HepG2 (cell line): ENCODE data around the gene CISD3. TPM values are rescaled to one million over a fixed set of nuclear protein-coding genes. Genes with fewer than 3 reads are reported as not detected.

Experiments used
- JARID2 ChIP-seq: sonication (generic); formaldehyde crosslinking; IDR thresholded peaks from 2 replicates; pipeline ENCODE4 v1.8.1; 2023; ENCODE audit warnings: missing genetic modification reagents, inconsistent platforms; ENCODE audit not compliant: insufficient replicate concordance
- RFXANK ChIP-seq: IDR thresholded peaks from 2 replicates; pipeline ENCODE4 v1.6.1; 2016
- RXRA ChIP-seq: sonication (generic); formaldehyde crosslinking; IDR thresholded peaks from 2 replicates; pipeline ENCODE4 v1.5.1; 2020; ENCODE audit warnings: missing genetic modification reagents
- SRSF4 ChIP-seq: fragments of 200-400 bp; formaldehyde crosslinking; IDR thresholded peaks from one replicate; pipeline ENCODE4 v1.6.1; 2018; ENCODE audit warnings: mild to moderate bottlenecking, low read depth, low read length, moderate library complexity; ENCODE audit not compliant: poor library complexity, severe bottlenecking
- SSRP1 ChIP-seq: IDR thresholded peaks from 2 replicates; pipeline ENCODE4 v1.6.1; 2016; ENCODE audit warnings: control low read depth
- ZNF441 ChIP-seq: sonication (generic); formaldehyde crosslinking; IDR thresholded peaks from 2 replicates; pipeline ENCODE4 v1.7.0; 2021; ENCODE audit warnings: missing genetic modification reagents, borderline replicate concordance
- ZNF775 ChIP-seq: sonication (generic); formaldehyde crosslinking; IDR thresholded peaks from 2 replicates; pipeline ENCODE4 v1.4.0; 2020; ENCODE audit warnings: missing genetic modification reagents, mild to moderate bottlenecking, moderate library complexity, borderline replicate concordance
- polyA plus RNA-seq, 8 experiments: library from polyadenylated mRNA; depleted of rRNA in 3 of 8; stranded (reverse) in 7 of 8; unstranded in 1 of 8; fragments of >200 nt; fragmentation: Illumina TruSeq in 4 of 8; extraction: Trizol in 4 of 8; gene quantifications; 2 replicates each; pipeline versions ENCODE4 v1.2.1 to v1.2.3, GENCODE V29; 2011 to 2016; ENCODE audit warnings: low read depth in 4 of 8, missing spikeins in 1 of 8, mixed read lengths in 1 of 8; ENCODE audit not compliant: insufficient read depth in 1 of 8
- total RNA-seq, 5 experiments: library from RNA; depleted of rRNA; stranded (reverse); fragments of >200 nt; fragmentation: Illumina TruSeq; extraction: Trizol; gene quantifications; 2 replicates each; pipeline ENCODE4 v1.2.3, GENCODE V29; 2016; ENCODE audit warnings: low read depth in 1 of 5
- TF ChIP-seq, protein P1 (sequence below), 2 experiments: sonication (generic) in 1 of 2; formaldehyde crosslinking in 1 of 2; IDR thresholded peaks; 2 replicates each; pipeline versions ENCODE4 v1.6.1 to v1.9.0; 2014 to 2022; ENCODE audit warnings: antibody characterized with exemption in 1 of 2, borderline replicate concordance in 1 of 2, inconsistent platforms in 1 of 2, low read depth in 1 of 2, missing genetic modification reagents in 1 of 2
- TF ChIP-seq, protein P2 (sequence below): sonication (generic); formaldehyde crosslinking; IDR thresholded peaks from 2 replicates; pipeline ENCODE4 v1.4.0; 2020; ENCODE audit warnings: missing genetic modification reagents, mild to moderate bottlenecking, borderline replicate concordance
- TF ChIP-seq, protein P3 (sequence below): sonication (generic); formaldehyde crosslinking; IDR thresholded peaks from 2 replicates; pipeline ENCODE4 v1.5.1; 2020; ENCODE audit warnings: missing genetic modification reagents, mild to moderate bottlenecking, borderline replicate concordance
- TF ChIP-seq, protein P4 (sequence below): sonication (generic); formaldehyde crosslinking; IDR thresholded peaks from 2 replicates; pipeline ENCODE4 v1.8.1; 2023; ENCODE audit warnings: missing genetic modification reagents, mild to moderate bottlenecking, borderline replicate concordance
- TF ChIP-seq, protein P5 (sequence below): sonication (generic); formaldehyde crosslinking; IDR thresholded peaks from 2 replicates; pipeline ENCODE4 v1.5.1; 2020; ENCODE audit warnings: missing genetic modification reagents, mild to moderate bottlenecking, borderline replicate concordance
- TF ChIP-seq, protein P6 (sequence below): sonication (generic); formaldehyde crosslinking; conservative IDR thresholded peaks from 2 replicates; pipeline ENCODE4 v1.4.0; 2020; ENCODE audit warnings: missing genetic modification reagents

Gene CISD3
- total and polyA plus RNA-seq, 2 of the 13 experiments (the other 11 are each of a cell fraction or from before 2014, with no cell fraction given): 30.0 to 34.1 TPM

DNA sequence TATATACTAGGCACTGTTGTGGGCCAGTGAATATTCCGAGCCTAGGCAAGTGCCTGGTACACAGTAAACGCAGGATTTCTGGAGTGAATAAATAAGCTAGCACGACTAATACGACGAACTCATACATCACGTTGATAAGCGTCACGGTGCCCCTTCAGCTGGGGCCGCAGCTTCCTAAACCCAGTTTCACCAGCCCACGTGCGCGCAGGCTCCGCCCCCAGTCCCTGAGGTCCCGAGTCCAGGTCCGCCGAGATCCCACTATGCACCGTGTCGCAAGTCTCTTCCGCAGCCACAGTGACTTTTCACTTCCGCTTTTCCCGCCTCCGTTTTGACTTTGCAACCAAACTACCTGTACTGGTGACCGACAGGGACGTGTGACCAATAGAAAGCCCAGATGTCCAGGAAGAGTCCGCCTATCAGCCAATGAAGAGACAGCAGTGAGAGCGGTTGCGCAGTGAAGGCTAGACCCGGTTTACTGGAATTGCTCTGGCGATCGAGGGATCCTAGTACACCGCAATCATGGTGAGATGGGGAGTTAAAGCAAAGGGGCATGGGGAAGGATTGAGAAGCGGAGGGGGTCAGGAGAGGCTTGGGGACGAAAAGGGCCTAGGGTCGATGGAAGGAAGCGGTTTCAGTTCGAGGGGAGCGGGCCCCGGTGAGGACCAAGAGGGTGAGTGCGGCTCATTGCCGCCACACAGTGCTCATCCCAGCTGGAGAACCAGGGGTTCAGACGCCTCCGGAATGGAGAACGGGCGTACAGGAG lies 22.3 kb downstream of the CISD3 start, which contains the start of gene PSMB3 (continued):
- TF ChIP-seq, protein P1, sequence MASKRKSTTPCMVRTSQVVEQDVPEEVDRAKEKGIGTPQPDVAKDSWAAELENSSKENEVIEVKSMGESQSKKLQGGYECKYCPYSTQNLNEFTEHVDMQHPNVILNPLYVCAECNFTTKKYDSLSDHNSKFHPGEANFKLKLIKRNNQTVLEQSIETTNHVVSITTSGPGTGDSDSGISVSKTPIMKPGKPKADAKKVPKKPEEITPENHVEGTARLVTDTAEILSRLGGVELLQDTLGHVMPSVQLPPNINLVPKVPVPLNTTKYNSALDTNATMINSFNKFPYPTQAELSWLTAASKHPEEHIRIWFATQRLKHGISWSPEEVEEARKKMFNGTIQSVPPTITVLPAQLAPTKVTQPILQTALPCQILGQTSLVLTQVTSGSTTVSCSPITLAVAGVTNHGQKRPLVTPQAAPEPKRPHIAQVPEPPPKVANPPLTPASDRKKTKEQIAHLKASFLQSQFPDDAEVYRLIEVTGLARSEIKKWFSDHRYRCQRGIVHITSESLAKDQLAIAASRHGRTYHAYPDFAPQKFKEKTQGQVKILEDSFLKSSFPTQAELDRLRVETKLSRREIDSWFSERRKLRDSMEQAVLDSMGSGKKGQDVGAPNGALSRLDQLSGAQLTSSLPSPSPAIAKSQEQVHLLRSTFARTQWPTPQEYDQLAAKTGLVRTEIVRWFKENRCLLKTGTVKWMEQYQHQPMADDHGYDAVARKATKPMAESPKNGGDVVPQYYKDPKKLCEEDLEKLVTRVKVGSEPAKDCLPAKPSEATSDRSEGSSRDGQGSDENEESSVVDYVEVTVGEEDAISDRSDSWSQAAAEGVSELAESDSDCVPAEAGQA (IDR thresholded peaks at IDR 0.05; ENCODE audit: low read depth): peak; percentile 81
- TF ChIP-seq, protein P1 (CRISPR knock-in tag; IDR thresholded peaks at IDR 0.05; ENCODE audit: borderline replicate concordance): no peak; the same call in 1 of the 2 replicates
- TF ChIP-seq SSRP1 (no peak), ZNF775 (CRISPR knock-in tag) (no peak), RXRA (CRISPR knock-in tag) (no peak; the same call in 1 of the 2 replicates), JARID2 (CRISPR knock-in tag) (no peak), RFXANK (CRISPR knock-in tag) (no peak), SRSF4 (no peak), ZNF441 (CRISPR knock-in tag) (no peak)
- TF ChIP-seq, protein P2, sequence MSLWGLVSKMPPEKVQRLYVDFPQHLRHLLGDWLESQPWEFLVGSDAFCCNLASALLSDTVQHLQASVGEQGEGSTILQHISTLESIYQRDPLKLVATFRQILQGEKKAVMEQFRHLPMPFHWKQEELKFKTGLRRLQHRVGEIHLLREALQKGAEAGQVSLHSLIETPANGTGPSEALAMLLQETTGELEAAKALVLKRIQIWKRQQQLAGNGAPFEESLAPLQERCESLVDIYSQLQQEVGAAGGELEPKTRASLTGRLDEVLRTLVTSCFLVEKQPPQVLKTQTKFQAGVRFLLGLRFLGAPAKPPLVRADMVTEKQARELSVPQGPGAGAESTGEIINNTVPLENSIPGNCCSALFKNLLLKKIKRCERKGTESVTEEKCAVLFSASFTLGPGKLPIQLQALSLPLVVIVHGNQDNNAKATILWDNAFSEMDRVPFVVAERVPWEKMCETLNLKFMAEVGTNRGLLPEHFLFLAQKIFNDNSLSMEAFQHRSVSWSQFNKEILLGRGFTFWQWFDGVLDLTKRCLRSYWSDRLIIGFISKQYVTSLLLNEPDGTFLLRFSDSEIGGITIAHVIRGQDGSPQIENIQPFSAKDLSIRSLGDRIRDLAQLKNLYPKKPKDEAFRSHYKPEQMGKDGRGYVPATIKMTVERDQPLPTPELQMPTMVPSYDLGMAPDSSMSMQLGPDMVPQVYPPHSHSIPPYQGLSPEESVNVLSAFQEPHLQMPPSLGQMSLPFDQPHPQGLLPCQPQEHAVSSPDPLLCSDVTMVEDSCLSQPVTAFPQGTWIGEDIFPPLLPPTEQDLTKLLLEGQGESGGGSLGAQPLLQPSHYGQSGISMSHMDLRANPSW (CRISPR knock-in tag): no peak; the same call in 1 of the 2 replicates
- TF ChIP-seq, protein P3, sequence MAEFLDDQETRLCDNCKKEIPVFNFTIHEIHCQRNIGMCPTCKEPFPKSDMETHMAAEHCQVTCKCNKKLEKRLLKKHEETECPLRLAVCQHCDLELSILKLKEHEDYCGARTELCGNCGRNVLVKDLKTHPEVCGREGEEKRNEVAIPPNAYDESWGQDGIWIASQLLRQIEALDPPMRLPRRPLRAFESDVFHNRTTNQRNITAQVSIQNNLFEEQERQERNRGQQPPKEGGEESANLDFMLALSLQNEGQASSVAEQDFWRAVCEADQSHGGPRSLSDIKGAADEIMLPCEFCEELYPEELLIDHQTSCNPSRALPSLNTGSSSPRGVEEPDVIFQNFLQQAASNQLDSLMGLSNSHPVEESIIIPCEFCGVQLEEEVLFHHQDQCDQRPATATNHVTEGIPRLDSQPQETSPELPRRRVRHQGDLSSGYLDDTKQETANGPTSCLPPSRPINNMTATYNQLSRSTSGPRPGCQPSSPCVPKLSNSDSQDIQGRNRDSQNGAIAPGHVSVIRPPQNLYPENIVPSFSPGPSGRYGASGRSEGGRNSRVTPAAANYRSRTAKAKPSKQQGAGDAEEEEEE (CRISPR knock-in tag): no peak; the same call in 1 of the 2 replicates
- TF ChIP-seq, protein P4, sequence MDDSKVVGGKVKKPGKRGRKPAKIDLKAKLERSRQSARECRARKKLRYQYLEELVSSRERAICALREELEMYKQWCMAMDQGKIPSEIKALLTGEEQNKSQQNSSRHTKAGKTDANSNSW (CRISPR knock-in tag): 0 out of 2 replicates have a peak, but pooled peaks have one; percentile 63
- TF ChIP-seq, protein P5, sequence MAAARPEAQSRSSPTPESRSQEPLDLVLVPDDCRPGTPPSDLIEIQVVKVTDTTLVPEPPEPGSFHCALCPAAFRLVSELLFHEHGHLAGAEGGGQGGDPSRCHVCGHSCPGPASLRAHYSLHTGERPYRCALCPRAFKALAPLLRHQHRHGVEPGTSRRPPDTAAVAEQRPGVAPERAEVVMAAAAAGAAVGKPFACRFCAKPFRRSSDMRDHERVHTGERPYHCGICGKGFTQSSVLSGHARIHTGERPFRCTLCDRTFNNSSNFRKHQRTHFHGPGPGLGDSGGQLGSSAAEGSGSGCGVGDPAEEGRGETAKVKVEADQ (CRISPR knock-in tag): peak; percentile 86; the same call in 1 of the 2 replicates
- TF ChIP-seq, protein P6, sequence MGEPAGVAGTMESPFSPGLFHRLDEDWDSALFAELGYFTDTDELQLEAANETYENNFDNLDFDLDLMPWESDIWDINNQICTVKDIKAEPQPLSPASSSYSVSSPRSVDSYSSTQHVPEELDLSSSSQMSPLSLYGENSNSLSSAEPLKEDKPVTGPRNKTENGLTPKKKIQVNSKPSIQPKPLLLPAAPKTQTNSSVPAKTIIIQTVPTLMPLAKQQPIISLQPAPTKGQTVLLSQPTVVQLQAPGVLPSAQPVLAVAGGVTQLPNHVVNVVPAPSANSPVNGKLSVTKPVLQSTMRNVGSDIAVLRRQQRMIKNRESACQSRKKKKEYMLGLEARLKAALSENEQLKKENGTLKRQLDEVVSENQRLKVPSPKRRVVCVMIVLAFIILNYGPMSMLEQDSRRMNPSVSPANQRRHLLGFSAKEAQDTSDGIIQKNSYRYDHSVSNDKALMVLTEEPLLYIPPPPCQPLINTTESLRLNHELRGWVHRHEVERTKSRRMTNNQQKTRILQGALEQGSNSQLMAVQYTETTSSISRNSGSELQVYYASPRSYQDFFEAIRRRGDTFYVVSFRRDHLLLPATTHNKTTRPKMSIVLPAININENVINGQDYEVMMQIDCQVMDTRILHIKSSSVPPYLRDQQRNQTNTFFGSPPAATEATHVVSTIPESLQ (CRISPR knock-in tag): no peak
